Stimulated activated CD8-positive, alpha-beta memory T cell treated with anti-CD3 and anti-CD28 coated beads, Interleukin-7, amount 100 ng/mL, for 1 hour (primary cell): ENCODE measurements around the gene SLC35B4.
"Not testable (repeated sequence)": the region's sequence is repeated elsewhere in the genome, so short reads cannot be mapped to it uniquely, and the experiment has no call there.

ENCODE experiments used
- DNase-seq, 2 donors: peaks; one replicate each; pipeline ENCODE4 v3.0.0-alpha.2; 2020; ENCODE audit warnings: low read depth in 2 of 2

SLC35B4 gene

GRCh38 chr7:134331393-134331792, 14.7 kb upstream of the SLC35B4 start:
- DNase-seq, result no peak

GRCh38 chr7:134330974-134331373, 14.2 kb upstream of the SLC35B4 start:
- DNase-seq, result no peak

DNA sequence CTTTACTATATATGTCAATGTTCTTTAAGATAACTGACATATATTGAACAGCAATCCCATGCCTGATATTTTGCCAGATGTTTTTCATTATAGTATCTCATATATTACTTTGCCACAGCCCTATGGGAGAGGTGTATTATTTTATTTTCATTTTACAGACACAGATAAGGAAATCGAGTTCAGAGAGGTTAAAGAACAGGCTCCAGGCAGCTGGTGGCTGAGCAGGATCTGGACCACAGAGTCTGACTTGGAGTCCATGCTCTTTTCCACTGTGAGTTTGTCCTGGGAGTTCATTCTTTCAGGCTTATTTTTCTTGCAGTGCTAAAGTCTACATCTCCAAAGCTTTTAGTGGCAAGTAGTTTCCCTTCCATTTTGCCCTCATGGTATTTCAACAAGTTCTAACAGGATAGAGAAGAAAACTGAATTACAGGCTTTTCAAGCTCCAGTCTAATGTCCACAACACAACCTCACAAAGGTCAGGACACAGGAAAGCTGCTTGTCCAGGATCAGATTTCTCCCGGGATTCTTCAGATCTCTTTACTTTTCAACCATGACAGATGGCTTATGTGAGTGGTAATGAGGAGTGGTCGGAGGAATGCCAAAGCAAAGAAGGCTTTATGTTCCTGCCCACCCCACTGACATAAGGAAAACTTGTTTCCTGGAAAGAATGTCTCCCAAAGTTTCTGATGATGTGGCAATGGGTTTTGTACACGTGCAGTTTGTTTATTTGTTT, 13.1 kb upstream of the SLC35B4 start:
- no peak for DNase-seq

GRCh38 chr7:134328900-134329299, 12.2 kb upstream of the SLC35B4 start:
- no peak for DNase-seq

DNA sequence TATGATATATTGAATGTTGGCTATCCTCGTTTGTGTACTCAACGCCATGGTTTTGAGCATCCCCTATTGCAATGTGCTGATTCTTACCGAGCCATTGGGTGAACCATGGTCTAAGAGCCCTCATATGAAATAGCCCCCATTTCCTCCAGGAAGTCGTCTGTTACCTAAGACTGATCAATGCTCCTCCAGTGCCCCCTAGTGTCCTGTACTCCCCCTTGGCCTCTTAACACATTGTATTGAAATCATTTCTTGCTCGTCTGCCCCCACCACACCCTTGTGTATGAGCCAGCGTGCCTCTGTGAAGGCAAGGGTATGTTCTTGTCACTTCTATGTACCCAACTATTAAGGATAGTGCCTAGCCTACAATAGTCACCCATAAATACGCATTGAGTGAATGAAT, 11.2 kb upstream of the SLC35B4 start:
- peak; percentile 8 to 13 for DNase-seq

- DNase-seq, result no peak
Observed at GRCh38 chr7:134324107-134324506, 7.4 kb upstream of the SLC35B4 start.

DNA sequence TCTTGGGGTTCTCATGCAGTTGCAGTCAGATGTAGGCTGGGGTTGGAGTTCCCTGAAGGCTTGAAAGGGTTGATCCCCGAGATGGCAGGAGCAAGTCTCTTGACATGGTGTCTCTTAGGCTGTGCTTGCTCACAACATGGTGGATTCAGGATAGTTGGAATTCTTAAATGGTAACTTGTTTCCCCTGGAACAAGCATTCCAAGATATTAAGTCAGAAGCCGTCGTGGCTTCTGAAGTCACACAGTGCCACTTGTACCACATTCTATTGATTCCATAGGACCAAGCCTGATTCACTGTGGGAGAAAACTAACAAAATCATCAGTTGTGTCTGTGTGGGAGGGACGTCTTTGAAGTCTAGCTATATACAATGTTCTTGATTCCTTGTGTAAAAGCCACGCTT, 3.5 kb upstream of the SLC35B4 start:
- DNase-seq, result no peak

GRCh38 chr7:134318443-134318842, 1.7 kb upstream of the SLC35B4 start:
- no peak for DNase-seq

GRCh38 chr7:134317434-134317833, 704 bp upstream of the SLC35B4 start:
- no peak for DNase-seq

- no peak for DNase-seq
Observed at GRCh38 chr7:134315679-134316538, 821 bp downstream of the SLC35B4 start.

GRCh38 chr7:134313543-134313942, 3.2 kb downstream of the SLC35B4 start:
- no peak for DNase-seq

- DNase-seq, result no peak
Observed at GRCh38 chr7:134312717-134313116, 4.0 kb downstream of the SLC35B4 start.

DNA sequence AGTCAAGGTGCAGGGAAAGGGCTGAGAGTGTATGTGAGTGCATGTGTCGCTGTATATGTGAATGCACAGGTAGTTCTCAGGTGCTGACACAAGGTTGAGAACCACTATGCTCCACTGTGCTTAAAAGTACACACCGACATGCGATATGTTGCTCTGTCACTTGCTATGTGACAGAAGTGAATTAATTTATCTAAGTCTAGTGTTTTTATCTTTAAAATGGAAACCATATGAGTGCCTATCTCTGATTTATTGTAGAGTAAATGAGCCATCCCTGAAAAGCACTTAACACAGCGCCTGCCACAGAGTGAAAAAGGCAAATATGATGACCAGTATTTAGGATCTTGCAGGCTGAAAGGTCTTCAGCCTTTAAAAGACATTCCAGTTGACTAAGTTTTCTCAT, 4.9 kb downstream of the SLC35B4 start:
- no peak for DNase-seq

GRCh38 chr7:134308548-134308947, 8.2 kb downstream of the SLC35B4 start:
- no peak for DNase-seq

DNA sequence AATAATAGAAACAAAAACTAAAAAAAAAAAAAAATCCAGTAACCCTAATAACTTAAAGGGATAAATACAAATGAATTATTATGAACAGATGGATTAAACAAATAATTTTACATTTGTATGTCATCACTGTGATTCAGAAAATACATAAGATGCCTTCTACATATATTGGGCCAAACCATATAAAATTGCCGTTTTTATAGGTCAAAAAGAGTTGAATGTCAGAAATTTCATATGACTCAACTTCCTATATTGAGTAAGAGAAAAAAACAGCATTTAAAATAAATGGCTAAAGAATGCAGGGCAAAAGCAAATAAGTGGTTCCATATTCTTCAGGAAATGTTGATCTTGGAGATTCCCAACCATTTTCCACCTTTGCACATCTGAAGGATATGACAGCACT, 9.4 kb downstream of the SLC35B4 start:
- no peak for DNase-seq

DNA sequence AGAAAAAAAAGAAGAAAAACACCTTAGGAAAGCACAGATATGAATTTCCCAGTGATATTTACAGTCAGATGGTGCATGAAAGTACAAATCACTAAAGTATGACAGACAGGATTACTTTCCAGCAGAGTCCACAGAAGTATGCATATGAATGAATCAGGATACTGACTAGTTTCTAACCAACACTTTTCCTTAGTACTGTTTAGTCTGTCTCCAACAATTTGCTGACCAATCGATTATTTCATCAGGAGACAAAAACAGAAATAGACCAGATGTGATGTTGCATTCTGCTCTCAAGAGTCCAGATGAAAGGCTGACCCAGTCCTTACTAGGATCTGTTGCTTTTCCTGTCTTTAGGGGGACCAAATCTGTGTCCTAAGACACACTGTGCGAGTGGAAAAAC, 14.6 kb downstream of the SLC35B4 start:
- no peak for DNase-seq

- no peak for DNase-seq
Observed at GRCh38 chr7:134301592-134301991, 15.1 kb downstream of the SLC35B4 start.

DNA sequence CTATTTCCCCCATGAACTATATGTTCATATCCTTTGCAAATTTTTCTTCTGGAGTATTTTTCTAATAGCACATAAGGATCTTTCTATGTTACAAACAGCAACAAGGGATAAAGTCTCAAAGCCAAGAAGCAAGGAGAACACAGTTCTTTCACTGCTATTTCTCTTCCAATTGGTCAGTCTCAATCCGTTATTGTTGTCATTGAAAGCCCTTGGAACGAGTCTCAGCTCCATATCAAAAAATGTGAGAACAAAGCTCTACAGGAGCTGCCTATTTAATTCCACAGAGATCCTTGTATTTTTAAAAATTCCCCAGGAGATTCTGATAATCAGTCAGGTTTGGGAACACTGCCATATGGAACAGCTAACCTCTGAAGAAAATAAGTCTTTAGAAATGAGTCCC, 15.7 kb downstream of the SLC35B4 start:
- no peak for DNase-seq

DNA sequence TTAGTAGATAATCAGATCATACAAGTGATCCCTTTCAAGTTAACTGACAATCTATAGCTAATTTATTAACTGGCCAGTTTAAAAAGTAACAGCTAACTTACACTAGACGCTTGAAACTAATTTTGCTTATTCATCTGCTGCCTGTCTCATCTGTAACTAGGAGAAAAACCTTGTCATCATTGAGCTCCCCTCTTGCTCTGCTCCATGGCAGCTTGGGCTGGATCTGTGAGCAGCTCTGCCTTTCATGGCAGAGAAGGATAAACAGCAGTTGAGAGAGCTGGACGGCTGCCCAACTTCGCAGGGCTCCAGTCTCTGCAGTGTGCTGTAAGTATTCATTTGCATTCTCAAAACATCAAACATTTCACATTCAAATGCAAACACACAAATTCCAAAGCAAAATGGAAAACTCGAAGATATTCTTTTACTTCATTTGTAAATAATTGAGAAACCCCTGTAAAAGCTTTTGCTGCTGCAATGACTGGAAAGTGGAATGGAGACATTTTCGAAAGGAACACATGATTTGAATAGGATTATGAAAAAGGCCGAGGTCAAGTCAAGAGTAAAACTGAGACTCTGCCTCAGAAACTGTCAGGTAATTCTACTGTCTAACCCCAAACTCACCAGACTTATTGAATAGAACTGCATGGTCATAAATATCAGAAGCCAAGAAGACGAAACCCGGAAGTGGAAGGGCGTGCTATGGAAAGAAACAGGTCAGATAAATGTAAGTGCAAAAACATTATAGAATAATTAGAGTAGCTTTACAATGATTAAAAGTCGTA, 17.6 kb downstream of the SLC35B4 start:
- DNase-seq, result no peak

DNA sequence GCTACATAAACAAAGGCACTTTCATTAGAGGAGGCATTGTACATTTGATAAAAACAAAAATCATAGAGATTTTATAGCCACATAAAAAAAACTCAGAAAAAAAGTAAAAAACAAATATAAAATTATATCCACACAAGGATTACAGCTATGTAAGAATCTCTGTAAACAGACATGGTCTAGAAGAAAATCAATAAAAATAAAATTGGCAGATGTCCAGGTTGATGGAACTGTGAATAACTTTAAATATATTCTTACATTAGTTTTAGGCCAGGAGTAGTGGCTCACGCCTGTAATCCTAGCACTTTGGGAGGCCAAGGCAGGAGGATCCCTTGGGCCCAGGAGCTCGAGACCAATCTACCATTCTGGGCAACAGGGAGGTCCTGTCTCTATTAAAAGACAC, 19.2 kb downstream of the SLC35B4 start:
- DNase-seq, result no peak

DNA sequence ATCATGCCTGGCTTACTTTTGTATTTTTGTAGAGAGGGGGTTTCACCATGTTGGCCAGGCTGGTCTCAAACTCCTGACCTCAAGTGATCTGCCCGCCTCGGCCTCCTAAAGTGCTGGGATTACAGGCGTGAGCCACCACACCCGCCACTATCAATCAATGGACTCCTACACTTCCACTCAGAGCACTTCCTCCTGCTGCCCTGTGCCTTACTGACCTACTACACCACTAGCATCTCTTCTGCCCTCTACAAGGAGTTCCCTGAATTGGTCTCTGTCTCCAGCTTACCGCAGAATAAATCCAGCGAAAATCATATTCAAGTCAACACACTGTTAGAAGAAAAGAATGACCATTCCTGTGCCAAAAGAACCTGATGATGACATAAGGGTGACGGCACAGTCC, 20.7 kb downstream of the SLC35B4 start:
- DNase-seq, result not testable (repeated sequence)

- no peak for DNase-seq
Observed at GRCh38 chr7:134293002-134293740, 23.6 kb downstream of the SLC35B4 start.
